ENCODE results near the gene NRTN. TPM values are rescaled to one million over a fixed set of nuclear protein-coding genes. Genes with fewer than 3 reads are reported as not detected.

NRTN gene
- total RNA-seq, 1 experiment from 2014 or later: 0.80 TPM

GRCh38 chr19:5832527-5833216 lies 27.8 kb downstream of the NRTN start:
- no peak for TF ChIP-seq TCF7L2 (IDR thresholded peaks at IDR 0.05; ENCODE audit: low read depth, low read length)
- no peak for TF ChIP-seq SIN3A (IDR thresholded peaks at IDR 0.05; ENCODE audit: borderline replicate concordance, insufficient read depth, low read depth, low read length)
- no peak for TF ChIP-seq CTCF (IDR thresholded peaks at IDR 0.05)
- TF ChIP-seq REST (IDR thresholded peaks at IDR 0.05; ENCODE audit: insufficient read depth in 1 of 2, low read depth in 2 of 2, low read length in 1 of 2): no peak
- TF ChIP-seq POLR2AphosphoS5 (IDR thresholded peaks at IDR 0.05; ENCODE audit: low read depth, low read length): no peak
- CTCF ChIA-PET: no interaction called here
- intact Hi-C loops (cut with micrococcal nuclease; ENCODE audit: unreplicated experiment): no loop called here

GRCh38 chr19:5837761-5838352 lies 33.0 kb downstream of the NRTN start:
- CTCF ChIA-PET: no interaction called here
- no peaks in the 10 kb centered on the region for H3K9me3 ChIP-seq (ENCODE audit: control insufficient read depth, insufficient read depth, low read depth, low read length)
- no peak for TF ChIP-seq REST (IDR thresholded peaks at IDR 0.05; ENCODE audit: insufficient read depth in 1 of 2, low read depth in 2 of 2, low read length in 1 of 2)
- no peak for TF ChIP-seq CTCF (IDR thresholded peaks at IDR 0.05)
- TF ChIP-seq TCF7L2 (IDR thresholded peaks at IDR 0.05; ENCODE audit: low read depth, low read length): no peak
- no peak for TF ChIP-seq POLR2AphosphoS5 (IDR thresholded peaks at IDR 0.05; ENCODE audit: low read depth, low read length)
- no peak for TF ChIP-seq SIN3A (IDR thresholded peaks at IDR 0.05; ENCODE audit: borderline replicate concordance, insufficient read depth, low read depth, low read length)
- no peak overlapping the region for H3K27ac ChIP-seq (ENCODE audit: low read length)
- ATAC-seq (no peak), DNase-seq (ENCODE audit: low read depth, low spot score) (no peak)
- BruUV-seq (replicated peaks): no TSS peak
- POLR2A ChIA-PET: no interaction called here
- intact Hi-C loops (cut with micrococcal nuclease; ENCODE audit: unreplicated experiment): no loop called here
- in situ Hi-C loops (cut with HindIII; ENCODE audit: low pct_unique_long_range_greater_than_20kb, low sequenced_read_pairs): no loop called here
- no peaks in the 10 kb centered on the region for H3K4me1 ChIP-seq (ENCODE audit: control insufficient read depth, insufficient read depth, low read length)
- H3K27me3 ChIP-seq (ENCODE audit: control insufficient read depth, insufficient read depth, low read length): no peaks in the 10 kb centered on the region
- no peaks in the 10 kb centered on the region for H3K36me3 ChIP-seq (ENCODE audit: control insufficient read depth, insufficient read depth, low read length)
- no peak overlapping the region for H3K4me3 ChIP-seq (ENCODE audit: low read depth in 2 of 2, low read length in 2 of 2)

More at GRCh38 chr19:5832527-5833216, 27.8 kb downstream of the NRTN start:
- POLR2A ChIA-PET: no interaction called here
- ATAC-seq (no peak), DNase-seq (ENCODE audit: low read depth, low spot score) (no peak)
- H3K9me3 ChIP-seq (ENCODE audit: control insufficient read depth, insufficient read depth, low read depth, low read length): no peaks in the 10 kb centered on the region
- no peak overlapping the region for H3K4me3 ChIP-seq (ENCODE audit: low read depth in 2 of 2, low read length in 2 of 2)
- in situ Hi-C loops (cut with HindIII; ENCODE audit: low pct_unique_long_range_greater_than_20kb, low sequenced_read_pairs): no loop called here
- no peak overlapping the region for H3K27ac ChIP-seq (ENCODE audit: low read length)
- no peaks in the 10 kb centered on the region for H3K4me1 ChIP-seq (ENCODE audit: control insufficient read depth, insufficient read depth, low read length)
- BruUV-seq (replicated peaks): no TSS peak
- no peaks in the 10 kb centered on the region for H3K36me3 ChIP-seq (ENCODE audit: control insufficient read depth, insufficient read depth, low read length)
- no peaks in the 10 kb centered on the region for H3K27me3 ChIP-seq (ENCODE audit: control insufficient read depth, insufficient read depth, low read length)
